Activated T-cell treated with anti-CD3 and anti-CD28 coated beads, Interleukin-2, amount 50 U/mL, for 4 hours (primary cell): ENCODE data around the gene CLDN22. TPM values are rescaled to one million over a fixed set of nuclear protein-coding genes. Genes with fewer than 3 reads are reported as not detected.
A peak's percentile ranks its signal among the peaks of the same experiment; 100 is the strongest.
"Not testable (repeated sequence)": the region's sequence is repeated elsewhere in the genome, so short reads cannot be mapped to it uniquely, and the experiment has no call there.

Experiments
- ATAC-seq, 2 donors: fragments of 200-7000 bp; cut with Tn5 transposase; one replicate each; pipeline ENCODE4 v1.10.0; 2021
- DNase-seq: peaks from one replicate; pipeline ENCODE4 v3.0.0-alpha.2; 2020
- H3K27me3 Mint-ChIP-seq: one replicate; pipeline ENCODE4 v1.8.0; 2021; ENCODE audit warnings: low read depth, mixed read lengths
- H3K36me3 Mint-ChIP-seq: one replicate; pipeline ENCODE4 v1.8.0; 2022; ENCODE audit warnings: mixed read lengths; ENCODE audit not compliant: insufficient read depth
- H3K4me1 Mint-ChIP-seq: one replicate; pipeline ENCODE4 v1.8.0; 2021; ENCODE audit warnings: low read depth, mixed read lengths
- H3K4me3 Mint-ChIP-seq: one replicate; pipeline ENCODE4 v1.8.0; 2021; ENCODE audit warnings: mild to moderate bottlenecking, moderate library complexity, mixed read lengths
- H3K9me3 Mint-ChIP-seq: one replicate; pipeline ENCODE4 v1.8.0; 2021; ENCODE audit warnings: mixed read lengths
- total RNA-seq, 3 donors: library from RNA; stranded (reverse); gene quantifications; one replicate each; pipeline ENCODE4 v1.2.1, GENCODE V29; 2021

CLDN22 gene
- total RNA-seq, 3 donors from 2014 or later = not detected

DNA sequence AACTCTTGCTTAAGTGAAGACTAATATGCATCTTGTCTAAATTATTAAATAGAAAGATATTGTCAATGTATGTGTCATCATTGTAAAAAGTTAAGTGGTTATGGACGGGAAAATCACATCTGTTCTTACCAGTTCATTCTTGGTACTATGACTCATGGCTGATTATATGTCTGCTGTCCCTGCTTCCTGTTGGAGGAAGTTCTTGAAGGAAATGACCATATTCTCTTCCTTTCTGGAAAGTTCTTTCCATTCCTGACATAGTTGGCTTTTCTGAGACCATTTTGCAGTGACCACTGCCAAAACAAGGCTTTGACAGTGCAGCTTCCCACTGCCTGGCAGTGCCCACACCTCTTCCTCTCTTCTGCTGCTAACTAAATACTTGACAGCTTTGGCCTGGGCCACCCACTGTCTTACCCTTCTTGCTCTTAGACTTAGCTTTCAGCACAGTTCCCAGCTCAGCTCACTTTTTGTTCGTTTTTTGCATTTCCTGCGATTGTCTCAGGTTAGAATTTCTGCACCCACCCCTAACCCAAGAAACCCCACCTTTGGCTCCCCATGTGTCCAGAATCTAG is 15.4 kb upstream of the CLDN22 start:
- peaks cover 22% of the 10 kb centered on the region for H3K27me3 Mint-ChIP-seq
- DNase-seq = no peak
- H3K9me3 Mint-ChIP-seq = no peaks in the 10 kb centered on the region
- H3K4me3 Mint-ChIP-seq = no peak overlapping the region
- peak in 1 of 2 donors; percentile 38 for ATAC-seq
- H3K36me3 Mint-ChIP-seq = no peaks in the 10 kb centered on the region
- no peaks in the 10 kb centered on the region for H3K4me1 Mint-ChIP-seq

DNA sequence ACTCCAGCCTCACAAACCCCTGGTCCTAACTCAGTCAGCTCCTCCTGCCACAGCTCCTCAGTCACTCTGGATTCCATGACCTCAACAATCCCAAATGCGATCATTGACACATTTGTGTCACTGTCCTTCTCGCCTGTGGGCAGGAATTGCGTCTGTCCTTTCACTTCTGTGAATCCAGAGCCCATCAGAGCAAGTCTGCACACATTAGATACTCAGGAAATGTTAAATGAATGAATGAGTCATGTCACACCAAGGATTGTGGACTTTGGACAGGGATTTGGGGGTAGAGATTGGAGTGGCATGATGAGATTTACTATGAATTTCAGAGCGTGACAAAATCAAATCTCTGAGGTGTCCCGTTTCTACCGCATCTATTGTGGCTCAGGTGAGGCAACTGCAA is 13.9 kb upstream of the CLDN22 start:
- Mint-ChIP-seq H3K36me3 (no peaks in the 10 kb centered on the region), H3K4me1 (no peaks in the 10 kb centered on the region), H3K4me3 (no peak overlapping the region), H3K9me3 (no peaks in the 10 kb centered on the region), H3K27me3 (peaks cover 22% of the 10 kb centered on the region)
- ATAC-seq (no peak), DNase-seq (no peak)

DNA sequence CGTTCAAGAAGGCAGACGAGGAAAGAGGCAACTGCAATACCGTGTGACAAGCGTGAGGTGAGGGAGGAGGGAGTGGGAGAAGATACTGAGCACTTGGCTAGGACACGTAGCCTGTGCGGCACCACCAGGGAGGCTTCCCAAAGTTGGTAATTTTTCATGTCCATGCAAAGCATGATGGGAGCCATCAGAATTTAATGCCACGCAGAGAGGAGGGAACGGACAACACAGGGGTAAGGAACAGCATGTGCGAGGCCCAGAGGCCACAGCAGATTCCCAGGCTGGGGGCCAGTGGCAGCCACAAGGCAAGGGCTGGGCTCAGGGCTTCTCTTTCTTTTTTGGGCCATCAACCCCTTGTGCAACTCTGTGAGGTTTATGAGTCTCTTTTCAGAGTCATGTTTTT is 13.1 kb upstream of the CLDN22 start:
- ATAC-seq (no peak), DNase-seq (no peak)
- Mint-ChIP-seq H3K9me3 (no peaks in the 10 kb centered on the region), H3K36me3 (no peaks in the 10 kb centered on the region), H3K27me3 (peaks cover 22% of the 10 kb centered on the region), H3K4me1 (no peaks in the 10 kb centered on the region), H3K4me3 (no peak overlapping the region)

DNA sequence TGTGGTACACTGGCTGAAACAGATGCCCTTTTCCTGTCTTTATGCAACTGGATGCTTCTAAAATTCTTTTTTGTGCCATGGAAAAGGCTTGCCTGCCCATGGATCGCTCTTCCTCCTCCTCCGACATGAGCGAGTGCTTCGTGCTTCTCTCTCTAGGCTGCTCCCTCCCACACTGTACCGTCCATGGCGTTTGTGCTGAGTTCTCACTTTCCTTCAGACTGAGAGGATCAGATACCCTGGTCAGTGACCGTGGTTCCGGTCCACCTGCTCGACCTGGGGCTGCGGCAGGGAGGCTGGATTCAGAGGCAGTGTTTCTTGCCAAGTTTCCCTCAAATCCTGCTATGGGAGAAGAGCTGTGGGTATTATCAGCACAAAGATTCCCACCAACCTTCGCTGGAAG is 12.4 kb upstream of the CLDN22 start:
- no peak for DNase-seq
- Mint-ChIP-seq H3K27me3 (peaks cover 22% of the 10 kb centered on the region), H3K9me3 (no peaks in the 10 kb centered on the region), H3K4me1 (no peaks in the 10 kb centered on the region), H3K36me3 (no peaks in the 10 kb centered on the region), H3K4me3 (no peak overlapping the region)
- no peak for ATAC-seq

DNA sequence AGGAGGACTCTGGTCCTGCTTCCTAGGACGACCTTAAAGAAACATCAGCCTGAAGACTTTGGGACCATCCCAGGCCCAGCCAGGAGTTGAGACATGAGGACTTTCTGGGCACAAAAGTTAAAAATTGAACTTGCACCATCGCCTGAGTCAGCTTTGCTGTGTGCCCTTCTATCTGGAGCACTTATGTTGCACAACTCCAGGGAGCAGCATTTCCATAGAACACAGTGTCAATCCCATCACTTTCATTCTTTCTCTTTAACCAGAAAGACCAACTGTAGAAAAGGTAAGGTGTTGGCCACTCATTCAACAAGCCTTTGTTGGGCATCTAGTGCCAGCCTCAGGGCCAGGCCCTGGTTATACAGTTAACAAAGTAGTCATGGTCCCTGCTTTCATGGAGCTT is 10.8 kb upstream of the CLDN22 start:
- no peaks in the 10 kb centered on the region for H3K9me3 Mint-ChIP-seq
- H3K4me1 Mint-ChIP-seq = no peaks in the 10 kb centered on the region
- ATAC-seq (no peak), DNase-seq (no peak)
- no peak overlapping the region for H3K4me3 Mint-ChIP-seq
- no peaks in the 10 kb centered on the region for H3K36me3 Mint-ChIP-seq
- H3K27me3 Mint-ChIP-seq = peaks cover 22% of the 10 kb centered on the region

DNA sequence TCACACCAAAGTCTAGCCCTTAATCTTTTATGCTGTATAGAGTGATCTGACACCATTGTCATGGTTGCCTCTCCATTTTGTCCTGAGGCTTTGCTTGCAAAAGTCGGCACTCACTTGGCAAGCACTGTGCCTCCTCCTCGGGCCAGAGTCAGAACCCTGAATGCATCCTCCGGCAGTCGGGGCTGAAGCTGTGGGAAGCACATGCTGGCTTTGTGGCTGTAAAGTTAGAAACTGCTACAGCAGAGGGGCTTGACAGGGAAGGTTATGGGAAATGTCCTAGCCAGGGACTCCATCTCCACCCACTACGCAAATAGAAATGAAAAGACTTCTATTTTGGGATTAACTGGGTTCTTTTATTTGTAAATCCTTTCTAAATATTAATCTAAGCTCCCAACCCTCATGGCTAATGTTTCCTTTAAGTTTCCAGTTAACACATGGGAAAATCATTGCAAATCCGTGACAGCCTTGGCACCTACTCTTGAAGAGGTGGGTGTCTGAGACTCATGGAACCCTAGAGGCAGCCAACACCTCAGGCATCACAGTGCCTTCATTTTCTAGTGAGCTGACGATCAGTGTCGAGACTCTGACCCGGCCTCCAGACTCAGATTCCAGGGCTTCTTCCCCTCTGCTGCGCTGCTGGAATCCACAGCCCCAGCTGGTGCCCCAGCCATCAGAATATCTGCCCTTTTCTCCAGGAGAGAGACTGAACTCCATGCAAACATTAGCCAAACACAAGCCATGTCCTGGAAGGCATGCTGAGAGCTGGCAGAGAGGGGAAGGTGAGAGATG is 10.1 kb upstream of the CLDN22 start:
- Mint-ChIP-seq H3K4me1 (no peaks in the 10 kb centered on the region), H3K9me3 (no peaks in the 10 kb centered on the region), H3K36me3 (no peaks in the 10 kb centered on the region), H3K4me3 (no peak overlapping the region), H3K27me3 (peaks cover 22% of the 10 kb centered on the region)
- no peak for DNase-seq
- no peak for ATAC-seq

DNA sequence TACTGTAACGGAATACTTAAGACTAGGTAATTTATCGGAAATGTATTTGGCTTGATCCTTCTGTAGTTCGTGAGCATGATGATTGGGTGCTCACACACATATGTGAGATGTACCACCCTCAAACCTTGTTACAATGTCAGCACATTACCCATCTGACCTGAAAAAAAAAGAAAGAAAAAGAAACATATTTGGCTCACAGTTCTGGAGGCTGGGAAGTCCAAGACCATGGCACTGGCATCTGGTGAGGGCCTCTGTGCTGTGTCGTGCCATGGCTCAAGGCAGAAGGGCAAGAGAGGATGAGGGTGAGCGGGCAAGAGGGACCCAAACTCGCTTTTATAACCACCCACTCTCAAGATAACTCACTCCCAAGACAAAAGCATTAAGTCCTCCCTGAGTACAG is 9.2 kb upstream of the CLDN22 start:
- H3K36me3 Mint-ChIP-seq = no peaks in the 10 kb centered on the region
- H3K27me3 Mint-ChIP-seq = peaks cover 20% of the 10 kb centered on the region
- no peak for DNase-seq
- no peaks in the 10 kb centered on the region for H3K4me1 Mint-ChIP-seq
- no peak overlapping the region for H3K4me3 Mint-ChIP-seq
- no peaks in the 10 kb centered on the region for H3K9me3 Mint-ChIP-seq
- no peak for ATAC-seq

DNA sequence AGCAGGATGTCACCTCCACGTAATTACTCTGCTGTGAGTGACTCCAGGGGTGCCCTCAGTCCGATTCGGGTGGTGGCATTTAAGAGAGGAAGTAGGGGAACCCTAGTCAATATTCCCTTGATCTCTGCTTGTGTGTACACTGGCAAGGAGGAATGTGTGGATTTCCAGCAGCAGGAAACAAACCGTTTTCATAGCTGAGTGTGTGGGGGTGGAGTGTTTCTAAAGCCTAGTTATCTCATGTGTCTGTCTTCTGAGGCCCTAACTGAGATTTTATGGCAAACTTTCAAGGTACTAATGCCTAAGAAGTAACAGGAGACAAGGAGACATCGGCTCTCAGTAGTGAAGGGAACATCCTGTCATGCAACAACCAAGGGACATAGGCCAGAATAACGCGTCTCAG is 8.8 kb upstream of the CLDN22 start:
- Mint-ChIP-seq H3K4me3 (no peak overlapping the region), H3K9me3 (no peaks in the 10 kb centered on the region), H3K4me1 (no peaks in the 10 kb centered on the region), H3K36me3 (no peaks in the 10 kb centered on the region), H3K27me3 (peaks cover 18% of the 10 kb centered on the region)
- DNase-seq (no peak), ATAC-seq (no peak)

DNA sequence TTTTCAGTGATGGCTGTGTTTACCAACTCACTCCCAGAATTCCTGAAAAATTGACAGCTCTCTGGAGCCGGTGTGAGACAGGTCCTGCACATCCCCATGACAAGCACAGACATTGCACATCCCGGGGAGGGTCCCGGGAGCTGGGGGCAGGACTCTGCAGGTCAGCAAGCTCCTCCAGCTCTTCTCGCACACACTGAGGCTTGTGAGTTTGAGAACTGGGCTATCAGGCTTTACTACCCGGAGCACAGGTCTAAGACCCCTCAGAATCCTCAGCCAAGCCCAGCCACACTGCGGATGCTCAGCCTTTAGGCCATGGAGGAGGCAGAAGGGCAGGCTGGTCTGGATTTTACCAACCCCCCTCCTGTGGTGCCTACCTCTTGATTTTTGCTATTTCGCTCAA is 7.8 kb upstream of the CLDN22 start:
- no peak for DNase-seq
- Mint-ChIP-seq H3K4me3 (no peak overlapping the region), H3K9me3 (no peaks in the 10 kb centered on the region), H3K27me3 (peaks cover 12% of the 10 kb centered on the region), H3K36me3 (no peaks in the 10 kb centered on the region), H3K4me1 (no peaks in the 10 kb centered on the region)
- no peak for ATAC-seq

DNA sequence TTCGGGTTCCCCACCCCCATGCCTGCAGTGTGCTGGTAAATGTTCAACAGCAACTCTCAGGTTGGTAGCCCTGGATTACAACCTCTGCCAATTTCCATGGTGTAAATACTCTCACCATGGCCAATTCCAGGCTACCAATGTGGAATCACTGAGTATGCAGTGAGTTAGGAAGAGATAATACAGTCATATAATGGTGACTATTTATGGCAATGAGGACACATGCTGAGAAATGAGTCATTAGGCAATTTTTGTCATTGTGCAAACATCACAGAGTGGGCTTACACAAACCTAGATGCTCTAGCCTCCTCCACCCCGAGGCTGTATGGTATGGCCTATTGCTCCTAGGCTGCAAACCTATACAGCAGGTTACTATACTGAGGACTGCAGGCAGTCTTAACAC is 6.8 kb upstream of the CLDN22 start:
- no peak for ATAC-seq
- H3K4me3 Mint-ChIP-seq = no peak overlapping the region
- H3K36me3 Mint-ChIP-seq = no peaks in the 10 kb centered on the region
- H3K9me3 Mint-ChIP-seq = no peaks in the 10 kb centered on the region
- peaks cover 3% of the 10 kb centered on the region for H3K4me1 Mint-ChIP-seq
- peaks cover 5% of the 10 kb centered on the region for H3K27me3 Mint-ChIP-seq
- DNase-seq = no peak

DNA sequence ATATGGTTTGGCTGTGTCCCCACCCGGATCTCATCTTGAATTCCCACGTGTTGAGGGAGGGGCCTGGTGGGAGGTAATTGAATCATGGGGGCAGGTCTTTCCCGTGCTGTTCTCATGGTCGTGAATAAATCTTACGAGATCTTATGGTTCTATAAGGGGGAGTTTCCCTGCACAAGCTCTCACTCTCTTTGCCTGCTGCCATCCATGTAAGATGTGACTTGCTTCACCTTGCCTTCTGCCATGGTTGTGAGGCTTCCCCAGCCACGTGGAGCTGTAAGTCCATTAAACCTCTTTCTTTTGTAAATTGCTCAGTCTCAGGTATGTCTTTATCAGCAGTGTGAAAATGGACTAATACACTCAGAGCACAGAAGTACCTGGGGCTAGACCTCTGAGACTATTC is 6.3 kb upstream of the CLDN22 start:
- not testable (repeated sequence) for DNase-seq, ATAC-seq, H3K4me1 Mint-ChIP-seq, H3K4me3 Mint-ChIP-seq, H3K9me3 Mint-ChIP-seq, H3K27me3 Mint-ChIP-seq, H3K36me3 Mint-ChIP-seq

DNA sequence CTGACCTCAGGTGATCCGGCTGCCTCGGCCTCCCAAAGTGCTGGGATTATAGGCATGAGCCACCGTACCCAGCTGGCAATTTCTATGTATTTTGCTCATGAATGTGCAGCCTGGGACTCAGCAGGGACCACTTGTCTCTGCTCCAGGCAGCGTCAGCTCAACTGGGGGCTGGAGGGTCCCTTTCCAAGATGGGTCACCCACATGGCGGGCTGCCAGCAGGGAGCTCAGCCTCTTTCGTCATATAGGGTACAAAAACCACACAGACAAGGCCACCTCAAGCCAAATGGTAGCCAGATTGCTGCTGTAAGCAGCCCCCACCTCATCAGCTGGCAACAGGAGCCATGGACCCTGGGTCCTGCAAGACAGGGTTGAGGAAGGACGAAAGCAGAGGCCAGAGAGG is 4.5 kb upstream of the CLDN22 start:
- H3K4me1 Mint-ChIP-seq = peaks cover 20% of the 10 kb centered on the region
- no peak for ATAC-seq
- no peaks in the 10 kb centered on the region for H3K9me3 Mint-ChIP-seq
- H3K4me3 Mint-ChIP-seq = no peak overlapping the region
- no peaks in the 10 kb centered on the region for H3K36me3 Mint-ChIP-seq
- H3K27me3 Mint-ChIP-seq = no peaks in the 10 kb centered on the region
- DNase-seq = no peak

DNA sequence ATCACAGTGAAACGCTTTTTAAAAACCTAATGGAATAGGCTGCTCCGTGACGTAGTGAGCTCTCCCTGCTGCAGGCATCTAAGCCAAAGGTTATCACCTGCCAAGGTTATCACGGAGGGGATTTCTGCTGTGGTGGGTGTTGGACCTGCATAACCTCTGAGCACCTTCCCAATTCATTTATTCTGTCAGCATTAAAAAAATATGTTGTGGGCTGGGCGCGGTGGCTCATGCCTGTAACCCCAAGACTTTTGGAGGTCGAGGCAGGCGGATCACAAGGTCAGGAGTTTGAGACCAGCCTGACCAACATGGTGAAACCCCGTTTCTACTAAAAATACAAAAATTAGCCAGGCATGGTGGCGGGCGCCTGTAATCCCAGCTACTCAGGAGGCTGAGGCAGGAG is 4.0 kb upstream of the CLDN22 start:
- H3K9me3 Mint-ChIP-seq, DNase-seq, ATAC-seq: not testable (repeated sequence)

DNA sequence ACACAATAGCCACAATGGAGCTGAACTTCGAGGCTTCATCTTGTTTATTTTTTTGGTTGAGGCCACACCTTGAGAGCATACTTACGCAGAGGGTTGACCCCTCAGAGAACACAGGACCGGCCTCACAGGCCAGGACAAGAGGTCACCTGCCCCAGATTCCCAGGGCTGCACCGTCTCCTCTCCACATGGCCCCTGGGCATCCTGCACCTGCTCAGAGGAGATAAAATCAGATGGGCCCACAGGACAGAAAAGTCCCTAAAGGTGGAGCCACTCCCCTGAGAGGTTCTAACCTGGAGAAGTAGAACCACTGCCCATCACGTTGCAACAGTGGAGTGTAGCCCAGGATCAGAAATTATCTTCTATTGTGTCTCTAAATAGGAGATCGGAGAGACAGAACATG is 3.2 kb upstream of the CLDN22 start:
- H3K9me3 Mint-ChIP-seq = no peaks in the 10 kb centered on the region
- H3K36me3 Mint-ChIP-seq = no peaks in the 10 kb centered on the region
- no peaks in the 10 kb centered on the region for H3K27me3 Mint-ChIP-seq
- no peak overlapping the region for H3K4me3 Mint-ChIP-seq
- peaks cover 20% of the 10 kb centered on the region for H3K4me1 Mint-ChIP-seq
- no peak for DNase-seq
- no peak for ATAC-seq

More for the DNA sequence above, 4.0 kb upstream of the CLDN22 start:
- H3K4me1 Mint-ChIP-seq = peaks cover 20% of the 10 kb centered on the region
- not testable (repeated sequence) for H3K36me3 Mint-ChIP-seq, H3K4me3 Mint-ChIP-seq, H3K27me3 Mint-ChIP-seq

DNA sequence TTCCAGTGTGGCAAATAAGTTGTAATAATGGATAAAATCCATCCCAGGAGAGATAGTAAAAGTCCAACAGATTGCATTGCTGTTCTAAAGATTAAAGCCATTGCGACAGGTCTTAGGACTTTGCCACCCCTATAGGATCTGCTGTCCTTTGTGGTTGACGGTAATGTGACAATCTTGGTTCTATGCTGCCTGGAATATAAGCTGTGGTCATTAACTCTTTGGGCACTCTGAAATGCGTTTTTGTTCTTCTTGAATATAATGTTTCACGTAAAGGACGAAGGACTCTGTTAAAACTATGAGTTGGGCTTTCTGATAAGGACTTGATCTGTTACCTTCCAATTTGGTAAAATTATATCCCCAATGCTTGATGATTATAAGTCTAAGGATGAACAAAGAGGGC is 2.2 kb upstream of the CLDN22 start, which contains the start of gene CLDN24:
TSS of gene CLDN24 (minus strand) at position 101 of the 400 bp plus-strand sequence. CDS start at position 101, 0 bp downstream.
- Mint-ChIP-seq H3K4me1 (peaks cover 20% of the 10 kb centered on the region), H3K36me3 (no peaks in the 10 kb centered on the region), H3K9me3 (no peaks in the 10 kb centered on the region), H3K4me3 (no peak within 1 kb of the TSS), H3K27me3 (no peaks in the 10 kb centered on the region)
- no peak for ATAC-seq
- no peak for DNase-seq
